ENCODE results near the gene UBAC1.

Gene UBAC1

DNA sequence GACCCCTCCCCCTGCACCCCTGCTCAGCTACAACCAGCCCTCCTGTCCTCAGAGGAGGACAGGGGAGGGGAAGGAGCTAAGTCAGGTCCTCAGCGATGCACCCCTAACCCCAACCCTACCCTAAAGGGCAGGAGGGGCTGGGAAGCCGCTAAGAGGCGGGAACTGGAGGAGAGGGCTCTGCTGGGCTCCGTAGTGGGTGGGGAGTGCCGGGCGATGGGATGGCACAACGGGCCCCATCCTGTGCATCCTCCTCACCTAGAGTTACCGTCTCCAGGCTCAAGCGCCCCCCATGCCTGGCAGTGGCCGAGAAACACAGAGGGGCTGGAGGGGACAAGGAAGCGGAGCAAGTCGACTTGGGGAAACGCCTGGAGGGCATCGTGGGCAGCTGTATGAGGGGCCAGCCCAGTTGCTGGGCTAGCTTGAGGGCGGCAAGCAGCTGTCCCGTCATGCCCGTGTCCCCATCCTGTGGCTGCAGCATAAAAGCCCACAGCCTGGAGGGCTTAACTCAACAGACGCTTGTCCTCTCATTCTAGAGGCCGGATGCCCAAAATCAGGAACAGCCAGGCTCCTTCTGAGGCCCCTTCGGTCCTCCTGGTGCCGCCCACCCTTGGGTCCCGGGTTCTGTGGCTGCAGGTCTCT is 23.0 kb upstream of the UBAC1 start:
- H3K4me3 ChIP-seq (ENCODE audit: low read depth, low read length): no peak overlapping the region
- TF ChIP-seq, protein P1, sequence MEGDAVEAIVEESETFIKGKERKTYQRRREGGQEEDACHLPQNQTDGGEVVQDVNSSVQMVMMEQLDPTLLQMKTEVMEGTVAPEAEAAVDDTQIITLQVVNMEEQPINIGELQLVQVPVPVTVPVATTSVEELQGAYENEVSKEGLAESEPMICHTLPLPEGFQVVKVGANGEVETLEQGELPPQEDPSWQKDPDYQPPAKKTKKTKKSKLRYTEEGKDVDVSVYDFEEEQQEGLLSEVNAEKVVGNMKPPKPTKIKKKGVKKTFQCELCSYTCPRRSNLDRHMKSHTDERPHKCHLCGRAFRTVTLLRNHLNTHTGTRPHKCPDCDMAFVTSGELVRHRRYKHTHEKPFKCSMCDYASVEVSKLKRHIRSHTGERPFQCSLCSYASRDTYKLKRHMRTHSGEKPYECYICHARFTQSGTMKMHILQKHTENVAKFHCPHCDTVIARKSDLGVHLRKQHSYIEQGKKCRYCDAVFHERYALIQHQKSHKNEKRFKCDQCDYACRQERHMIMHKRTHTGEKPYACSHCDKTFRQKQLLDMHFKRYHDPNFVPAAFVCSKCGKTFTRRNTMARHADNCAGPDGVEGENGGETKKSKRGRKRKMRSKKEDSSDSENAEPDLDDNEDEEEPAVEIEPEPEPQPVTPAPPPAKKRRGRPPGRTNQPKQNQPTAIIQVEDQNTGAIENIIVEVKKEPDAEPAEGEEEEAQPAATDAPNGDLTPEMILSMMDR (conservative IDR thresholded peaks at IDR 0.05; ENCODE audit: low read depth, low read length): no peak
- no peak for DNase-seq (ENCODE audit: low read depth)

DNA sequence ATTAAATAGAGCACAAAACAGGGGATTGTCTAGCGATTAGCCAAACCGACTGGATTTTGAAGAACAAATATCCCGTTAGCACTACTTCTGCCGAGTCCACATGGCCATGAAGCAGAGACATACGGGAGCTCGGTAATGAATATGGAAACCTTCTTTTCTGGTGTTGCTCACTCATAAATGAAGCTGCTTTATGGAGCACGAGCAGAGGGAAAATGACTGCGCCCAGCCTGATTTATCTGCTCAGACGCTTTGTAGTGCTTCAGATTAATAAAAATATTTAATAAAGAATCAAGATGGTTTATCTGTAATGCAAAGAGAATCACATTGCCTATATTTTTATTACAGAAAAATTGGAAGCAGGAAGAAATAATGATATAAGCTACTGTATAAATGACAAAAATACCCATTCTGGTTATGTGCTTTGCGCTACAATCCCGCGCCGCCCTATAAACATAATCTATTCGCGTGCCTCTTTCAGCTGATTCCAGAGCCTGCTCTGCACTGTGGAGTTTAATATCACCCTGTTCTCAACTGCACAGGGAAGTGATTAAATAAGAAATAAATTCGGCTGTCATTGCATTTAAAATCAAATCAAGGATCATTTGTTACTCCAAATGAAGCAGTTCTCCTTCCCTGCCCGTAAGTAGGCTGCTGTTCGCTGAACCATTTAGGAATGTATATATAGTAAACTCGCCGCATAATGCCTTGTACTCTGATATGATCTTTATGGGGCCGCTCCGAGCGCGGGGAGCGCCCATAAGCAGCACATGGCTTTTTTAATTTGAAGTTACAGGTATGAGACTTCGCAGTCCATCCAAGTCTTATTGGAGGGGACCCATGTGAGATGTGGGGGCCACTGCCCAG is 22.3 kb upstream of the UBAC1 start:
- H3K4me3 ChIP-seq (ENCODE audit: low read depth, low read length): no peak overlapping the region
- no peak for DNase-seq (ENCODE audit: low read depth)
- TF ChIP-seq, protein P1 (conservative IDR thresholded peaks at IDR 0.05; ENCODE audit: low read depth, low read length): no peak

DNA sequence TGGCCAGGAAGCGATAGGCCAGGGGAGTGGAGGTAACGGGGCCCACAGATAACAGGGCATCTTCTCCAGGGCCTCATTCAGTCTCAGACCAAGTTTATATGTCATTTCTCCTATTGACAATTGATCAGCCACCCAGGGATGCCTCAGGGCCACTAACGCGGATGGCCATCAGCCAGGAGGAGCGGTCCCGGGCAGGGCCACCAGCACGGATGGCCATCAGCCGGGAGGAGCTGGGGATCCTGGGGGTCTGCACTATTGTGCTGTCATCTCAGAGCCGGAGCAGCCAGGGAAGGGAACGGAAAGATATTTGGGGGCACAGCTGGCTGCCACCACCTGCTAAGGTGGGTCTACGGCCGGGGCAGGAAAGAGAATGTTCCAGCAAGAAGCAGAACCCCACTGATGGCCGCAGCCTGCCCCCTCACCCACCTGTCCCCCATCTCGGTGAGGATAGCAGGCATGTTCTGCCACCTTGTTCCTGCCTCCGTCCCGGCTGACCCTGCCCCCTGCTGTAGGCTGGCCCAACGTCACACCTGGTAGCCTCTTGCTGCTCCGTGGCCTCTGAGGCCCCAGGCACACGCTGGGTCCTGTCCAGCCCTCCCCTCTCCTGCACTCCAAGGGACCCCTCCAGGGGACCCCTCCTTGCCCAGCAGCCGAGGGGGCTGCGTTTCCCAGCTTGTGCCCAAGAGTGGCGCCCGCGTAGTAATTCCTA is 21.5 kb upstream of the UBAC1 start:
- no peak for DNase-seq (ENCODE audit: low read depth)
- no peak overlapping the region for H3K4me3 ChIP-seq (ENCODE audit: low read depth, low read length)

DNA sequence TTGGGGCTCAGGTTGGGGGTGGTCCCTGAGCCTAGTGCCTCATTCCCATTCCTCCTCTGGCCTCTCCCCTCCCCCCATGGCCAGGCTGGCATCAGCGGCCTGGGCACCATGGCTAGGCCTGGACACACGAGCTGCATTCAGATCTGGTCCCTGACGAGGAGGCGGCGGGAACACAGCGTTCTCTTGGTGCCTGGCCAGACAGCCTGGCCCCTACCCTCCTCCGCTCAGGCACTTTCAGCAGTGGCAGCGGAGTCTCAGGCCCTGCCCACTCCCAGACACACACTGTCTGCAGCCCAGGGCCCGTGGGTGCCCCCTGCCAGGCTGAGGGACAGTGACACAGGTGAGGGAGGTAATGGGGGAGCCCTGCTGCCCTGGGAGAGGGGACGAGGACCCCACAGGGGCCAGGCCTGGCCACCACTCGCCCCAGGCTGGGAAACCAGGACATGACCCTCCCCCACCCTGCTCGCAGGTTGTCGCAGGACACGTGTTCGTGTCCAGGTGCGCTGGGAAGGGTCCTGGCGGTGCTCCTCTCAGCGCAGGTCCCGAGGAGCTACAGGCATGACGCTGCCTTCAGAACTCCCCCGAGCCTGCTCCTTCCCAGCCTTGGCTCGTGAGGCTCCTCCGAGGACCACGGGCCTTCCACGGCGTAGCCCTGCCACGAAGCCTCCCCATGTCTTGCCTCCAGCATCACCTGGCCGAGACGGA is 19.9 kb upstream of the UBAC1 start:
- DNase-seq (ENCODE audit: low read depth): no peak
- TF ChIP-seq, protein P1 (conservative IDR thresholded peaks at IDR 0.05; ENCODE audit: low read depth, low read length): no peak
- H3K4me3 ChIP-seq (ENCODE audit: low read depth, low read length): no peak overlapping the region

More for the DNA sequence above, 21.5 kb upstream of the UBAC1 start:
- TF ChIP-seq, protein P1 (conservative IDR thresholded peaks at IDR 0.05; ENCODE audit: low read depth, low read length): no peak

DNA sequence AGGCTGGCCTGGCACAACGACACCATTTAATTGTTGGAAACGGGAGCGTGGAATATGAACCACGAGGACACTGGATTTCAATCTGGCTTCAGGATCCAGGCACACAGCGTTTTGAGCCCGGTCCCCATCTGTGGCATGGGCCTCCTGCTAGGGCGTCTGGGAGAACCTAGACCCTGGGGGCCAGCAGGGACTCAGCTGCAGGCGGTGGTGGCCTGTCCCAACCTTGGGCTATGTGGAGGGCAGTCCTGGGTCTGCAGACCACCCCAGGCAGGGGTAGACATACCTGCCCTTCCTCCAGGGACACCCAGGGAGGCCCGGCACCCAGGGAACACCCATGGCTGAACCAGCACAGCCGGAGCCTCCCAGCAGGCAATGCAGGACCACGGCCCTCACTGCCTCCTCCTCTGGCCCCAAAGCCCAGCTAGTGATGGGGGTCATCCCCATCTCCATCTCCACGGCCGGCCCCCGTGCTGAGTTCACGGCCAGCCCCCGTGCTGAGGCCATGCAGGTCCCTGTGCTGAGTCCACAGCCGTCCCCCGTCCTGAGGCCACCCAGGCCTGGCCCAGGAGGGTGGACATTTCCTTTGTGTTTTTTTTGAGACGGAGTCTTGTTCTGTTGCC is 18.5 kb upstream of the UBAC1 start:
- TF ChIP-seq, protein P1 (conservative IDR thresholded peaks at IDR 0.05; ENCODE audit: low read depth, low read length): no peak
- H3K4me3 ChIP-seq (ENCODE audit: low read depth, low read length): no peak overlapping the region

More for the DNA sequence above, 18.5 kb upstream of the UBAC1 start:
- DNase-seq (ENCODE audit: low read depth): no peak

Data from choroid plexus epithelial cell (primary cell).